KMS-11 (cell line): Measurements from ENCODE around the gene NME9.

Experiments used
- H2AFZ ChIP-seq: fragments of 200-600 bp; sonication (generic); 2 replicates; pipeline ENCODE4 v1.6.1; 2016; ENCODE audit warnings: antibody characterized with exemption, mixed run types, low read depth
- H3K27ac ChIP-seq: fragments of 200-600 bp; sonication (generic); 2 replicates; pipeline ENCODE4 v1.6.1; 2016; ENCODE audit warnings: mild to moderate bottlenecking, mixed run types
- H3K27me3 ChIP-seq: fragments of 200-600 bp; sonication (generic); 2 replicates; pipeline ENCODE4 v1.6.1; 2017; ENCODE audit warnings: mild to moderate bottlenecking, low read depth, mixed run types, moderate library complexity; ENCODE audit not compliant: insufficient read depth
- H3K36me3 ChIP-seq: fragments of 200-600 bp; sonication (generic); 2 replicates; pipeline ENCODE4 v1.6.1; 2017; ENCODE audit warnings: mild to moderate bottlenecking, mixed run types; ENCODE audit not compliant: insufficient read depth
- H3K4me1 ChIP-seq: fragments of 200-600 bp; sonication (generic); 2 replicates; pipeline ENCODE4 v1.6.1; 2016; ENCODE audit warnings: mild to moderate bottlenecking, low read depth, mixed run types; ENCODE audit not compliant: poor library complexity, severe bottlenecking
- H3K4me2 ChIP-seq: fragments of 200-600 bp; sonication (generic); 2 replicates; pipeline ENCODE4 v1.7.0; 2016; ENCODE audit warnings: mild to moderate bottlenecking, mixed run types
- H3K4me3 ChIP-seq: fragments of 200-600 bp; sonication (generic); IDR thresholded peaks from 2 replicates; pipeline ENCODE4 v1.6.1; 2017; ENCODE audit warnings: low read depth, low read length, mixed read lengths; ENCODE audit not compliant: insufficient read depth
- H3K79me2 ChIP-seq: fragments of 200-600 bp; sonication (generic); 2 replicates; pipeline ENCODE4 v1.6.1; 2016; ENCODE audit warnings: low read depth, mixed run types; ENCODE audit not compliant: insufficient read depth
- H3K9ac ChIP-seq: fragments of 200-600 bp; sonication (generic); 2 replicates; pipeline ENCODE4 v1.6.1; 2016; ENCODE audit warnings: mild to moderate bottlenecking, mixed run types
- H4K20me1 ChIP-seq: fragments of 200-600 bp; sonication (generic); 2 replicates; pipeline ENCODE4 v1.6.1; 2016; ENCODE audit warnings: mild to moderate bottlenecking, mixed run types; ENCODE audit not compliant: insufficient read depth
- TF ChIP-seq, protein P1 (sequence below): fragments of 200-600 bp; sonication (generic); conservative IDR thresholded peaks from 2 replicates; pipeline ENCODE4 v1.6.1; 2017; ENCODE audit warnings: low read depth, mild to moderate bottlenecking, antibody characterized with exemption, low read length, moderate library complexity, mixed read lengths

NME9 gene

DNA sequence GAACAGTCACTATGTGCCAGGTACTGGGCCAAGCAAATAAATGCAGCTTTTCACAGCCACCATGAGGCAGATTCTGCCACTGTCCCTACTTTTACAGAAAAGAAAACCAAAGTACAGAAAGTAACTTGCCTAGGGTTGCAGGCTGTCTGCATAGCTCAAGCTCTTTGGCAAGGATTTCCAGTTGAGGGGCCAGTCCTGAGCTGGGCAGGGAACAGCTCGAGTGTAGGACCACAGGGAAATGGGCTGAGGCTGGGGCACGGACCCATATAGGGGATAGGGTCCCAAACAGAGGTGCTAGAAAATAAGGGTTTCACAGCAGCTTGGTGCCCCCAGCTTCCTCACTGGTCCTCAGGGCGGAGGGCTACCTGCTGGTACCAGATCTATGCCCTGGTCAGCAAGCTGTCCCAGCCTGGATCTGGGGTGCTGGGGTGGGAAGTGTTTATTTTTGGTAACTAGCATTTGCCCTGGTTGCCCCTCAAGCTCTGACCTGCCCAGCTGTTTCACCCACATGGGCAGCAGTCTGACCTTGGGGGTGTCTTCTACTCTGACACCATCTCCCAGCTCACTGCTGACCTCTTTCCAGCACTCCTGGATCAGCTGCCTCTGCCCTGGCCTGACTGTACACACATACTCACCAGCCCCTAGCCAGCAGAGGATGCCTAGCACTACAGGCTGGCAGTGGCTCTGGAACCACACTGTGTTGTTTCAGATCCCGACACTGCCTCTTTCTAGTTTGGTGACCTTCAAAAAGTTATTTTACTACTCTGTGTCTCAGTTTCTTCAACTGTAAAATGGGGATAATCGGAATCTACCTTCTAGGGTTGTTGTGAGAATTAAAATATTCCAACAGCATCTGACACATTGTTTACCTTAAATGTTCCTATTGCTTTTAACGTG, 35.0 kb upstream of the NME9 start:
- H3K27me3 ChIP-seq, result no peaks in the 10 kb centered on the region
- no peak overlapping the region for H3K9ac ChIP-seq
- TF ChIP-seq, protein P1, sequence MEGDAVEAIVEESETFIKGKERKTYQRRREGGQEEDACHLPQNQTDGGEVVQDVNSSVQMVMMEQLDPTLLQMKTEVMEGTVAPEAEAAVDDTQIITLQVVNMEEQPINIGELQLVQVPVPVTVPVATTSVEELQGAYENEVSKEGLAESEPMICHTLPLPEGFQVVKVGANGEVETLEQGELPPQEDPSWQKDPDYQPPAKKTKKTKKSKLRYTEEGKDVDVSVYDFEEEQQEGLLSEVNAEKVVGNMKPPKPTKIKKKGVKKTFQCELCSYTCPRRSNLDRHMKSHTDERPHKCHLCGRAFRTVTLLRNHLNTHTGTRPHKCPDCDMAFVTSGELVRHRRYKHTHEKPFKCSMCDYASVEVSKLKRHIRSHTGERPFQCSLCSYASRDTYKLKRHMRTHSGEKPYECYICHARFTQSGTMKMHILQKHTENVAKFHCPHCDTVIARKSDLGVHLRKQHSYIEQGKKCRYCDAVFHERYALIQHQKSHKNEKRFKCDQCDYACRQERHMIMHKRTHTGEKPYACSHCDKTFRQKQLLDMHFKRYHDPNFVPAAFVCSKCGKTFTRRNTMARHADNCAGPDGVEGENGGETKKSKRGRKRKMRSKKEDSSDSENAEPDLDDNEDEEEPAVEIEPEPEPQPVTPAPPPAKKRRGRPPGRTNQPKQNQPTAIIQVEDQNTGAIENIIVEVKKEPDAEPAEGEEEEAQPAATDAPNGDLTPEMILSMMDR, result no peak
- H3K79me2 ChIP-seq, result no peaks in the 10 kb centered on the region
- no peaks in the 10 kb centered on the region for H3K36me3 ChIP-seq
- peaks cover 5% of the 10 kb centered on the region for H3K4me1 ChIP-seq
- no peak overlapping the region for H3K4me3 ChIP-seq
- no peak overlapping the region for H3K27ac ChIP-seq
- no peak overlapping the region for H3K4me2 ChIP-seq
- H2AFZ ChIP-seq, result no peak overlapping the region
- no peaks in the 10 kb centered on the region for H4K20me1 ChIP-seq

DNA sequence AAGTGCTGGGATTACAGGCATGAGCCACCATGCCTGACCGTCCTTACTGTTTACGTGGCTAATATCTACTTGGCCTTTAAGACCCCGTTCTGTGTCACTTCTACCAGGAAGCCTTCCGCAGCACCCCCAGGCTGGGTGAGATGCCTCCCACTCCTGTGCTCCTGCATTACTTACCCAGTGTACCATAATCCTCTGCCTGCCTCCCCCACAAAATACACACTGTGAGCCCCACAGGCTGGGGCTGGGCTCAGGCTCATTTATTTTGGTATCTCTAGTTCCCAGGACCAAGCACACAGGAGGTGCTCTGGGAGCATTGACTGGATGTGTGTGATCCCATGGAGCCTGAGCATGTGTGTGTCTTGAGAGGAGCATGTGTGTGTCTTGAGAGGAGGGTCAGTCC, 33.7 kb upstream of the NME9 start:
- no peak overlapping the region for H3K9ac ChIP-seq
- no peaks in the 10 kb centered on the region for H3K36me3 ChIP-seq
- H3K27me3 ChIP-seq, result no peaks in the 10 kb centered on the region
- H4K20me1 ChIP-seq, result no peaks in the 10 kb centered on the region
- H3K4me2 ChIP-seq, result no peak overlapping the region
- no peaks in the 10 kb centered on the region for H3K79me2 ChIP-seq
- H2AFZ ChIP-seq, result no peak overlapping the region
- no peak overlapping the region for H3K4me3 ChIP-seq
- TF ChIP-seq, protein P1, result no peak
- no peak overlapping the region for H3K27ac ChIP-seq
- no peaks in the 10 kb centered on the region for H3K4me1 ChIP-seq

DNA sequence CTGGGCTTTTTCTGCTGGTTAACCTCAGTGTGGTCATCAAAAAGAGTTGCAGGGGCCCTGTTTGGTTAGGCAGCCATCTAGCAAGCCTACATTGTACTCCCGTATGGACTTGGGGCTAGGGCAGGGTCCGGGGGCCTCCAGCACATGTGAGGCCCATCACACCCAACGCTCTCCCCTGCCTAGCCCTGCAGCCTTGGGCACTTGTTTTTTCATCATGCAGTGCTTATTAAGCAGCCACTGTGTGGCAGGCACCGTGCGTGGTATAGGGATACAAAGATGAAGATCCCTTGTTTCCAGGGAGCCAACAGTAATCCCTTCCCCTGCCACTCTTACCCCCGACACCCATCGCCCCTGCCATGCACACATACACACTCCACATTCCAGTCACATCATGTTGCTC, 32.9 kb upstream of the NME9 start:
- Histone ChIP-seq H3K4me1 (no peaks in the 10 kb centered on the region), H3K4me3 (no peak overlapping the region), H3K4me2 (no peak overlapping the region), H3K9ac (no peak overlapping the region), H3K27me3 (no peaks in the 10 kb centered on the region), H3K36me3 (no peaks in the 10 kb centered on the region), H3K27ac (no peak overlapping the region), H3K79me2 (no peaks in the 10 kb centered on the region), H4K20me1 (no peaks in the 10 kb centered on the region), H2AFZ (no peak overlapping the region)
- TF ChIP-seq, protein P1, result no peak

DNA sequence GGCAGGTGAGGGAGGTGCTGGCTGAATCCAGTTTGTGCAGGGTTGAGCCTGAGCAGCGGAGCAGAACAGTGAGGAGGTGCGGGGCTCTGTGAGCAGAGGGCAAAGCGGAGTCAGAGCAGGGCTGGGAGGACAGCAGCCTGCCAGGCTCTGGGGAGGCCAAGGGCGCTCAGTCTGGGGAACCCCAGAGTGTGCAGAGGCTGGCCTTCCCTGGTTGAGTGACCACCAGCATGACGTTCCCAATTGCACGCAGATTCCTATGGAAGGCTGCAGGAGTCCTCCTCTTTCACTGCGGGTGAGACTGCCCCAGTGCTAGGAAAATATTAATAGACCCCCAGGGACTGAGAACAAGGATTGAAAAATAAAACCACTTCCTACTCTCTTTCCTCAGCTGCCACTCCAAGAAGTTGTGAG, 31.9 kb upstream of the NME9 start:
- no peak overlapping the region for H2AFZ ChIP-seq
- H3K9ac ChIP-seq, result no peak overlapping the region
- H3K4me1 ChIP-seq, result no peaks in the 10 kb centered on the region
- no peak overlapping the region for H3K27ac ChIP-seq
- H3K4me3 ChIP-seq, result no peak overlapping the region
- no peaks in the 10 kb centered on the region for H3K36me3 ChIP-seq
- no peak overlapping the region for H3K4me2 ChIP-seq
- TF ChIP-seq, protein P1, result no peak
- H3K79me2 ChIP-seq, result no peaks in the 10 kb centered on the region
- no peaks in the 10 kb centered on the region for H3K27me3 ChIP-seq
- no peaks in the 10 kb centered on the region for H4K20me1 ChIP-seq
